ENCODE data around the gene TACR2.
A peak's percentile ranks its signal among the peaks of the same experiment; 100 is the strongest.

- TF ChIP-seq CTCF (IDR thresholded peaks at IDR 0.05) (no peak), JUNB (IDR thresholded peaks at IDR 0.05) (no peak), GATA3 (IDR thresholded peaks at IDR 0.05; ENCODE audit: borderline replicate concordance) (no peak), CHD2 (IDR thresholded peaks at IDR 0.05; ENCODE audit: low read length, partially characterized antibody) (no peak), REST (IDR thresholded peaks at IDR 0.05) (no peak), POLR2A (IDR thresholded peaks at IDR 0.05; ENCODE audit: low read length) (no peak), MAFK (IDR thresholded peaks at IDR 0.05; ENCODE audit: partially characterized antibody) (no peak), CEBPB (IDR thresholded peaks at IDR 0.05) (no peak), RNF2 (IDR thresholded peaks at IDR 0.05; ENCODE audit: borderline replicate concordance, low read depth) (no peak), MYC (IDR thresholded peaks at IDR 0.05; ENCODE audit: borderline replicate concordance, low read length) (no peak), HMGXB4 (CRISPR knock-in tag; IDR thresholded peaks at IDR 0.05; ENCODE audit: borderline replicate concordance) (no peak), MAX (IDR thresholded peaks at IDR 0.05) (peak; percentile 94), USF2 (IDR thresholded peaks at IDR 0.05) (no peak)
Measured at GRCh38 chr10:69451784-69452251, 35.1 kb upstream of the TACR2 start.
